NCI-H82 treated with DMSO at 0.1 percent for 48 hours (cell line): Measurements from ENCODE around the gene NEMF.
"Not testable (repeated sequence)": the region's sequence is repeated elsewhere in the genome, so short reads cannot be mapped to it uniquely, and the experiment has no call there.

Source experiments
- DNase-seq: peaks from one replicate; lab custom pipeline; 2025; ENCODE audit not compliant: unreplicated experiment; lab: John Stamatoyannopoulos, UW

NEMF gene

GRCh38 chr14:49816844-49817243 is 35.7 kb downstream of the NEMF start:
- DNase-seq = no peak

- not testable (repeated sequence) for DNase-seq
These were observed 36.5 kb downstream of the NEMF start for GRCh38 chr14:49816118-49816517.

GRCh38 chr14:49808780-49809179 is 43.8 kb downstream of the NEMF start:
- DNase-seq = no peak

- DNase-seq = no peak
These were observed 56.6 kb downstream of the NEMF start for GRCh38 chr14:49796025-49796424.

- no peak for DNase-seq
These were observed 60.0 kb downstream of the NEMF start for GRCh38 chr14:49792618-49793017.

- DNase-seq = no peak
These were observed 66.3 kb downstream of the NEMF start for GRCh38 chr14:49786315-49786714.

- DNase-seq = no peak
These were observed 69.1 kb downstream of the NEMF start for GRCh38 chr14:49783394-49784014.

- DNase-seq = not testable (repeated sequence)
These were observed 71.5 kb downstream of the NEMF start for GRCh38 chr14:49781040-49781439.

GRCh38 chr14:49778421-49778820 is 74.2 kb downstream of the NEMF start:
- DNase-seq = no peak

- no peak for DNase-seq
These were observed 78.5 kb downstream of the NEMF start for GRCh38 chr14:49774106-49774505.

- not testable (repeated sequence) for DNase-seq
These were observed 80.9 kb downstream of the NEMF start for GRCh38 chr14:49771691-49772090.

- DNase-seq = peak; percentile 27
These were observed 82.3 kb downstream of the NEMF start for GRCh38 chr14:49770212-49770817.

- no peak for DNase-seq
These were observed 82.9 kb downstream of the NEMF start for GRCh38 chr14:49769581-49770211.

- no peak for DNase-seq
These were observed 83.4 kb downstream of the NEMF start for GRCh38 chr14:49769171-49769570.

- no peak for DNase-seq
These were observed 84.1 kb downstream of the NEMF start for GRCh38 chr14:49768301-49769121.

GRCh38 chr14:49767571-49768300 is 84.9 kb downstream of the NEMF start, which contains the start of gene KLHDC2:
Gene KLHDC2, plus strand, starts transcription at chr14:49768153. Its CDS starts 316 bp downstream, at chr14:49768469.
- peak; percentile 24 for DNase-seq

- peak; percentile 54 for DNase-seq
These were observed 85.4 kb downstream of the NEMF start for GRCh38 chr14:49767270-49767570.

GRCh38 chr14:49766839-49767238 is 85.7 kb downstream of the NEMF start:
- peak; percentile 83 for DNase-seq

- DNase-seq = no peak
These were observed 90.6 kb downstream of the NEMF start for GRCh38 chr14:49761839-49762551.

- DNase-seq = no peak
These were observed 97.2 kb downstream of the NEMF start for GRCh38 chr14:49755378-49755777.
